Fibroblast of mammary gland (primary cell): Measurements from ENCODE around the gene MAP3K20.

Experiments
- DNase-seq: peaks from one replicate; pipeline ENCODE4 v3.0.0-alpha.2; 2010; ENCODE audit warnings: low read depth
- H3K4me3 ChIP-seq: 2 replicates; pipeline ENCODE4 v1.5.1; 2011; ENCODE audit warnings: low read depth, mild to moderate bottlenecking, low read length, moderate library complexity; ENCODE audit not compliant: control insufficient read depth
- TF ChIP-seq, protein P1 (sequence below): conservative IDR thresholded peaks from 2 replicates; pipeline ENCODE4 v1.5.1; 2011; ENCODE audit warnings: low read depth, low read length, inconsistent platforms; ENCODE audit not compliant: control insufficient read depth, insufficient read depth

MAP3K20 gene

DNA sequence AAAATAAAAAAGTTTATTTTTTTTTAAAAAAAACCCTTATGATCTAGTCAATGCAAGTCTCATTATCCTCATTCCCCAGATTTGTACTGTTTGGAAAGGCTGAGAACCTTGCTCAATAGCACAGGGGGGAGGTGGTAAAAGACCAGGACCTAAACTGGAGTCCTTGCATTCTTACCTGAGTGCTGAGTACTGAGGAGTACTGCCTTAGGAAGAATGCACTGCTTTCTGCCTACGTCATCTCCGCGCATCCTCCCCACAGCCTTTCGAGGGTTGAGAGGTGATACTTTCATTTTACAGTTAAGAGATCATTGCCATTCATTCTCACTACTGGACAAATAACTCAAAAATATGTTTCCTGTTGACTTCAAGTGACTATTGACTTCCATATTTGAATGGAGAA, 73.8 kb downstream of the MAP3K20 start:
- no peak for DNase-seq
- H3K4me3 ChIP-seq, result no peak overlapping the region
- TF ChIP-seq, protein P1, sequence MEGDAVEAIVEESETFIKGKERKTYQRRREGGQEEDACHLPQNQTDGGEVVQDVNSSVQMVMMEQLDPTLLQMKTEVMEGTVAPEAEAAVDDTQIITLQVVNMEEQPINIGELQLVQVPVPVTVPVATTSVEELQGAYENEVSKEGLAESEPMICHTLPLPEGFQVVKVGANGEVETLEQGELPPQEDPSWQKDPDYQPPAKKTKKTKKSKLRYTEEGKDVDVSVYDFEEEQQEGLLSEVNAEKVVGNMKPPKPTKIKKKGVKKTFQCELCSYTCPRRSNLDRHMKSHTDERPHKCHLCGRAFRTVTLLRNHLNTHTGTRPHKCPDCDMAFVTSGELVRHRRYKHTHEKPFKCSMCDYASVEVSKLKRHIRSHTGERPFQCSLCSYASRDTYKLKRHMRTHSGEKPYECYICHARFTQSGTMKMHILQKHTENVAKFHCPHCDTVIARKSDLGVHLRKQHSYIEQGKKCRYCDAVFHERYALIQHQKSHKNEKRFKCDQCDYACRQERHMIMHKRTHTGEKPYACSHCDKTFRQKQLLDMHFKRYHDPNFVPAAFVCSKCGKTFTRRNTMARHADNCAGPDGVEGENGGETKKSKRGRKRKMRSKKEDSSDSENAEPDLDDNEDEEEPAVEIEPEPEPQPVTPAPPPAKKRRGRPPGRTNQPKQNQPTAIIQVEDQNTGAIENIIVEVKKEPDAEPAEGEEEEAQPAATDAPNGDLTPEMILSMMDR, result no peak

DNA sequence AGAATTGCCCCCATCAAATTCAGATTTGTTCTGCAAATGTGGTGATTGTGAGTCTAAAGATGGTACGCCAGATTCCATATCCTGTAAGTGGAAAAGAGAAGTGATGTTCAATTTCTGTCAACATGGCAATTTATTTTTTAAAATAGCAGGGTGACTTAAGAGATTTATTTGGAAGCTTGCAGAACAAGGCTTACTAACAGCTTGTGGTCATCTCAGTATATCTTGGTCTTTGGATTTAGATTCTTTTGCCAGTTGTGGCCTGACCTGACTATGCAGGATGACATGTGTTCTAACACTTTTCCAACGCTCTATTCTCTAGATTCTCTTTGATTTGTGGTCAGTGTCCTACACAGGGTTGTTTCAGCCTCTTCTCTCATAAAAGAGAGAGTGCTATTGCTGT, 74.4 kb downstream of the MAP3K20 start:
- TF ChIP-seq, protein P1, result no peak
- H3K4me3 ChIP-seq, result no peak overlapping the region
- DNase-seq, result peak; percentile 92

DNA sequence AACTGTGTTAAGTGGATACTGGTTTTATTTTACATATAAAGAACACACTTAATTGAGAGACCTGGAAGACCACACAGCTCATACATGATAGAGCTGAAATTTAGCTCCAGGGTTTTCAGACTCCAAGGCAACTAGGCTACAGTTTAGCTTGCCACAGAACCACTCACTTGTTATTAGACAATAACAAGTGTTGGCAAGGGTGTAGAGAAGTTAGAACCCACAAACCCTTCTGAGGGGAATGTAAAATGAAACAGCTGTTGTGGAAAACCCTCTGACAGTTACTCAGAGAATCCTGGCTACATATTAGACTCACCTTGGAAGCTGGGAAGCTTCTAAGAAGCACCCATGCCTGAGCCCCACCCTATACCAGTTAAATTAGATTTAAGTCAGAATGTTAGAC, 75.3 kb downstream of the MAP3K20 start:
- TF ChIP-seq, protein P1, result no peak
- DNase-seq, result peak; percentile 31
- no peak overlapping the region for H3K4me3 ChIP-seq

DNA sequence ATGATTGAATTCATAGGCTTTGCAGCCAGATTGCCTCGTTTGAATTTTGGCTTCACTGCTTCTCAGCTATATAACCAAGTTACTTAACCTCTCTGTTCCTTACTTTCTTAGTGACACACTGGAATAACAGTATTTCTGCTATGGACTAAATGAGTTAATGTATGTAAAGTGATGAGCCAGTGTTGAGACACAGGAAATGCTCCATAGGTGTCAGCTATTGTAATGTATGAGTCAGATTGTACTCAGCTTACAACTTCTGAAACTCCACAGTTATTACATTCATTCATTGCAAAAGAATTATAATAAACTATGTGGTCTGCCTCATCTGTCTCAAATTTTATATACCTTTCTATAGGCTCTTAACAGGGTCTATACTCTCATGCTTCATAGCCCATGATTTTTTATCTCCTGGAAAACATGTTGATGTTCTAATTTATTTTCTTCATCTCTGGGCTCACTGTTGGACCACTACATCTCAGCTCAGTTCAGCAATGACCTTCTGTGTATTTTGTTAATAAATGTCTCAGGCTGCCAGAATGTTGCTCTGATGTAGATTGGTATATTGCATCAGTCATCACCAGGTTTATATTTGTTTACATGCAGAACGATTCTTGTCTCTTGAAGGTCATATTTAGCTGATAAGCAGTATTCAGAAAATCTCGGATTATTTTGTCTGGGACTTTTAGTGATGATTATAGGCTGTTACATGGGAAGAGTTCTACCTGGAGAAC, 76.2 kb downstream of the MAP3K20 start:
- no peak overlapping the region for H3K4me3 ChIP-seq
- TF ChIP-seq, protein P1, result no peak
- DNase-seq, result peak; percentile 90

DNA sequence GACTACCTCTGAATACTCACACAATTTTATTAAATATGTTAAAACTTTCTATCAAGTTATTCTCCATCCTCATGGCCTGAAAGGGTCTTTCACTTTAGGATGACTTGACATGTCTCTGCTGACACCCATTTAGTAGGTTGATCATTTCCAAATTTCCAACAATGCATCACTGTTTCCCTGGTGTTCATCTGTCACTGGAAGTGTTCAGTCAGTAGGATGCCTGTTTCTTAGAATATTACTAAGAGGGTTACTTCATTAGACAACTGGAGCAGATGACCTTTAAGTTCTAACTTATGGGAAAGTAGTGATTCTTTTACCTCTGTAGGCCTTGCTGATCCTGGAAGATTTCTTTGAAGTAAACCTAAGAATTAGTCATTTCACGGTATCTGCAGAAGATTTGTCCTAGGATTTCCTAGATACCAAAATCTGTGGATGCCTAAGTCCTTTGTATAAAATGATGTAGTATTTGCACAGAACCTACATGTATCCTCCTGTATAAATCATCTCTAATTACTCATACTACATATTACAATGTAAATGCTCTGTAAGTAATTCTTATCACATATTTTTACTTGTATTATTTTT, 77.7 kb downstream of the MAP3K20 start:
- no peak overlapping the region for H3K4me3 ChIP-seq
- TF ChIP-seq, protein P1, result no peak
- peak; percentile 37 for DNase-seq

DNA sequence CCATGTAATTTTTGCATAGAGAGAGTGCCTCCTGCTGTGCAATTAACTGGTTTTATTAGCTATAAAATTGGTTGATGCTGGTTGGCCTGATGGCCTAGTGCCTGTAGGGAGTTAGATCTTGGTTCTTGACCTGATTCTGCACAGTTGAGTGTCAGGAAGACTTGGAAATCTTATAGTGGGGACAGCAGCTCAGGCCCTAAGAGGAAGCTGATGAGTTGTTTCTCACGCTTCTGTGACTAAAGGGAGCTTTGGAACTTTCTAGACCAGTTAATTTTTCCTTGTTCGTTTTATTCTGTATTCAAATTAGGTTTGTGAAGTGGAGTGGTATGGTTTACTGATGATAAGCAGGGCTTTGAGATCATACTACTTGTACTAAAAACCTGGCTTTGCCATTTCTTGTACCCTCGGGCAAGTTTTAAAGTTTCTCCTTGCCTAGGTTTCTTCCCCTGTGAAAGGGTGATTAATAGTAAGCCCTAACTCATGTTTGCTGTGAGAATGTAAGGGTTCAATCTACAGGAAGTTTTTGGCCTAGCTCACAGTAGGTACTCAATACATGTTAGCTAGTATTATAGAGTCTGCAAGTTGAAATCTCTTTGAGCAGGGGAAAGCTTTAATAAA, 82.1 kb downstream of the MAP3K20 start:
- TF ChIP-seq, protein P1, result peak; percentile 1
- no peak overlapping the region for H3K4me3 ChIP-seq
- no peak for DNase-seq
